ENCODE results near the gene PVALEF.

PVALEF gene

GRCh38 chr17:81173052-81173761, 7.9 kb downstream of the PVALEF start:
- H3K4me3 Mint-ChIP-seq: no peak overlapping the region
- no peaks in the 10 kb centered on the region for H3K27me3 Mint-ChIP-seq
- no peak for DNase-seq
- H3K27ac Mint-ChIP-seq: no peak overlapping the region
- no peaks in the 10 kb centered on the region for H3K9me3 Mint-ChIP-seq
- H3K4me1 Mint-ChIP-seq (ENCODE audit: low read depth): no peaks in the 10 kb centered on the region
- H3K36me3 Mint-ChIP-seq (ENCODE audit: low read depth): no peaks in the 10 kb centered on the region

DNA sequence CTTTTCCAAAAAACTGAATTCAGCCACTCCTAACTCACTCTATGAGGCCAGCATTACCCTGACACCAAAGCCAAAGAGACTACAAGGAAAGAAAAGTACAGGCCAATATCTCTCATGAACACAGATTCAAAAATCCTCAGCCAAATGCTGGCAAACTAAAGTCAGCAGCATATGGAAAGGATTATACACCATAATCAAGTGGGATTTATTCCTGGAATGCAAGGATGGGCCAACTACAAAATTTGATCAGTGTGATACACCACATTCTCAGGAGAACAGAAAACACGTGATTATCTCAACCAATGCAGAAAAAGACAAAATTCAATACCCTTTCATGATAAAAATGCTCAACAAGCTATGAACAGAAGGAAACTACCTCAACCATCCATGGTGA, 8.5 kb downstream of the PVALEF start:
- Mint-ChIP-seq H3K4me3 (no peak overlapping the region), H3K36me3 (ENCODE audit: low read depth) (no peaks in the 10 kb centered on the region), H3K9me3 (no peaks in the 10 kb centered on the region), H3K27me3 (no peaks in the 10 kb centered on the region), H3K4me1 (ENCODE audit: low read depth) (no peaks in the 10 kb centered on the region), H3K27ac (no peak overlapping the region)
- DNase-seq: no peak

DNA sequence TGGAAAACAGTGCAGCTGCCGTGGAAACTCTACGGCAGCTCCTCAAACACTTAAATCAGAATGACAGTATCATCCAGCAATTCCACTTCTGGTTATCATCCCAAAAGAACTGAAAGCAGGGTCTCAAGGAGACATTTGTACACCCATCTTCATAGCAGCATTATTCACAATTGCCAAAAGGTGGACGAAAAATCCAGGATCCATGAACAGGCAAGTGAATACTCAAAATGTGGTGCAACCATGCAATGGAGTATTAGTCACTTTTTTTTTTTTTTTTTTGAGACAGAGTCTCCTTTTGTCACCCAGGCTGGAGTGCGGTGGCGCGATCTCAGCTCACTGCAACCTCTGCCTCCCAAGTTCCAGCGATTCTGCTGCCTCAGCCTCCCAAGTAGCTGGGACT, 11.4 kb downstream of the PVALEF start:
- Mint-ChIP-seq H3K36me3 (ENCODE audit: low read depth) (no peaks in the 10 kb centered on the region), H3K27me3 (no peaks in the 10 kb centered on the region), H3K4me3 (no peak overlapping the region), H3K27ac (peak overlapping the region; percentile 33), H3K4me1 (ENCODE audit: low read depth) (no peaks in the 10 kb centered on the region), H3K9me3 (no peaks in the 10 kb centered on the region)
- no peak for DNase-seq

GRCh38 chr17:81178136-81179091, 13.1 kb downstream of the PVALEF start:
- no peaks in the 10 kb centered on the region for H3K9me3 Mint-ChIP-seq
- H3K36me3 Mint-ChIP-seq (ENCODE audit: low read depth): no peaks in the 10 kb centered on the region
- H3K4me1 Mint-ChIP-seq (ENCODE audit: low read depth): no peaks in the 10 kb centered on the region
- no peaks in the 10 kb centered on the region for H3K27me3 Mint-ChIP-seq
- no peak overlapping the region for H3K4me3 Mint-ChIP-seq
- DNase-seq: no peak
- H3K27ac Mint-ChIP-seq: no peak overlapping the region

DNA sequence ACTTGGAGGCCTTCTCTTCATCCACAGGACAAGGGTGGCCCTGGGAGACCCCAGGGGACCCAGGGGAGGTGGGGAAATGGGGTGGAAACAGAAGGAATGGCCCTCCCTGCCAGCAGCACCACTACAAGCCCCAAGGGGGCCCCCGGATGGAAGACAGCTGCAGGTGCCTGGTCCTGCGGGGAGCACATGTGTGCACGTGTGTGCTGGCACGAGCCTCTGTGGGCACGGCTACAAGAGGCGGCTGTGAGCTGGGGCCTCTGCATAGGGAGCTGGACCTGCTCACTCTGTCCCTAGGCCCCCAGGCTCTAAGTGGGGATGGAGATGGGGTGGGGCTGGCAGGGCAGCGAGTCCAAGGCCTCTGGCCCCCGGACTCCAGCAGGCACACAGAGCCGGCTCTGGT, 13.9 kb downstream of the PVALEF start:
- Mint-ChIP-seq H3K9me3 (no peaks in the 10 kb centered on the region), H3K27me3 (peaks cover 3% of the 10 kb centered on the region), H3K27ac (no peak overlapping the region), H3K36me3 (ENCODE audit: low read depth) (no peaks in the 10 kb centered on the region), H3K4me1 (ENCODE audit: low read depth) (no peaks in the 10 kb centered on the region), H3K4me3 (no peak overlapping the region)
- DNase-seq: no peak

DNA sequence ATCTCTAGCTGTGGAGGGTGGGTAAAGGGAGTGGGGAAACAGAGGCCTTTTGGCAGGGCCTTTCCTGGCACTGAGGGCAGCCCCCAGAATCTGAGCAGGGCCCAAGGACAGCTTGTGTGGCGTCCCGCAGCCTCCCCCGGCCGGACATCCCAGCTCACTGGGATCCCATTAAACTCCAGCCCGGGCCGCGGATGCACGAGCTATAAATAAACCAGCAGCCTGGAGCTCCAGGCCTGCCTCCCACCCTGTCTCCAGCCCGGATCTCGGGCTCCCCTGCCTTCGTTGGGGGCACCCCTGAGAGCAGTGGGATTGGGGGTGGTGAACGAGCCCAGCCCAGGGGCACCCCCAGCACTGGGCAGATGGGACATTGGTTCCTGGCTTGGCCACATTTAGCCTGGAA, 14.6 kb downstream of the PVALEF start:
- H3K36me3 Mint-ChIP-seq (ENCODE audit: low read depth): no peaks in the 10 kb centered on the region
- peaks cover 4% of the 10 kb centered on the region for H3K27me3 Mint-ChIP-seq
- H3K4me3 Mint-ChIP-seq: no peak overlapping the region
- no peaks in the 10 kb centered on the region for H3K4me1 Mint-ChIP-seq (ENCODE audit: low read depth)
- no peak overlapping the region for H3K27ac Mint-ChIP-seq
- no peaks in the 10 kb centered on the region for H3K9me3 Mint-ChIP-seq
- no peak for DNase-seq

GRCh38 chr17:81180836-81181810, 15.8 kb downstream of the PVALEF start:
- H3K4me1 Mint-ChIP-seq (ENCODE audit: low read depth): no peaks in the 10 kb centered on the region
- no peak overlapping the region for H3K27ac Mint-ChIP-seq
- H3K27me3 Mint-ChIP-seq: peaks cover 4% of the 10 kb centered on the region
- H3K9me3 Mint-ChIP-seq: no peaks in the 10 kb centered on the region
- no peak overlapping the region for H3K4me3 Mint-ChIP-seq
- H3K36me3 Mint-ChIP-seq (ENCODE audit: low read depth): no peaks in the 10 kb centered on the region
- DNase-seq: no peak

DNA sequence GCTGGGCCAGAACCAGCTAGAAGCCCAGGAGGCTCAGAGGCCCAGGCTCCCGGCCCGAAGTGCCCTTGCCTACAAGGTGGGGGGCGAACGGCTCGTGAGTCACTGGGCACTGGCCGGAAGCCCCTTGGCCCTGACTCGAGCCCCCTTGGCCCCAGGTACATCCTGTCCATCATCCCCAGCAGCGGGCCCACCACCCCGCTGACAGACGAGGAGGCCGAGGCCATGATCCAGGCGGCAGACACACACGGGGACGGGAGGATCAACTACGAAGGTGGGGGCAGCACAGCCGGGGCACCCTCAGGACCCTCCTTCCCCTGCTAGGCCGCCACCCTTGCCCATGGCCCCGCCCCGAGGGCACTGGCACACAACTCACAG, 16.5 kb downstream of the PVALEF start:
- Mint-ChIP-seq H3K36me3 (ENCODE audit: low read depth) (no peaks in the 10 kb centered on the region), H3K9me3 (no peaks in the 10 kb centered on the region), H3K4me1 (ENCODE audit: low read depth) (no peaks in the 10 kb centered on the region), H3K27ac (no peak overlapping the region), H3K4me3 (no peak overlapping the region), H3K27me3 (peaks cover 4% of the 10 kb centered on the region)
- no peak for DNase-seq

DNA sequence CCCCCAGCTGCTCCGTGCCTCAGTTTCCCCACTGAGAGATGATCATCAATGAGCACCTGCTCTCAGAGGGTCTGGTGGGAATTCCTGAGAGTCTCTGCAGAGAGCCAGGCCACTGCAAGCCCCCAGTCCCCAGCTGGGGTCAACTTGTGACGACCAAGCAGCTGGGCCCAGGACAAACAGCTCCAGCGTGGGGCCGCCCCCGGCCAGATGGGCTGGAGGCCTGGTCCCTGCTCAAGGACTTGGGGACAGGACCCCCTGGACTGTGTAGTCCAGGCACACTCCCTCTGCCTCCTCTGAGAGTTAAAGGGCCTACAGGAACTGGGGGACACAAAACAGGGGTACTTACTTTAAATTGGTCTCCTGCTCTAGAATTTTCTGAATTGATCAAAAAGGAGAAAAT, 17.3 kb downstream of the PVALEF start:
- H3K4me3 Mint-ChIP-seq: no peak overlapping the region
- DNase-seq: no peak
- H3K9me3 Mint-ChIP-seq: no peaks in the 10 kb centered on the region
- H3K27me3 Mint-ChIP-seq: peaks cover 4% of the 10 kb centered on the region
- no peaks in the 10 kb centered on the region for H3K36me3 Mint-ChIP-seq (ENCODE audit: low read depth)
- no peak overlapping the region for H3K27ac Mint-ChIP-seq
- H3K4me1 Mint-ChIP-seq (ENCODE audit: low read depth): no peaks in the 10 kb centered on the region

DNA sequence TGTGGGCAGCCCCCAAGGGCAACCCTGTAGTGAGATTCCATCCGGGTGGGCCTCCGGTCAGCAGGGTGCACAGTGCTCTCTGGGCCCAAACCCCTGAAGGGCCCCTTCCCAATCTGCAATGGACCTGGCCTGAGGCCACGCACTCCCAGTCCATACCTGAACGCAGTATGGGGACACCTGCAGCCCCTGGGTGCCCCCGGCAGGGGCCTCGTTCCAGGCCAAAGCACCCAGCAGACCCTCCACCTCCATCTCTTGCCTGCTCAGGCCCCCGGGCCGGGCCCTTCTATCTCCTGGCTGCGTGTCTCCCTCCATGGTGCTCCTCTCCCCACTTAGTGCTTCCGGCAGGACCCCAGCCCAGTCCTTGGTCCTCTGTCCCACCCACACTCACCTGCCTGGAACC, 18.0 kb downstream of the PVALEF start:
- H3K27ac Mint-ChIP-seq: no peak overlapping the region
- DNase-seq: no peak
- no peaks in the 10 kb centered on the region for H3K9me3 Mint-ChIP-seq
- H3K4me1 Mint-ChIP-seq (ENCODE audit: low read depth): no peaks in the 10 kb centered on the region
- H3K27me3 Mint-ChIP-seq: peaks cover 4% of the 10 kb centered on the region
- no peaks in the 10 kb centered on the region for H3K36me3 Mint-ChIP-seq (ENCODE audit: low read depth)
- no peak overlapping the region for H3K4me3 Mint-ChIP-seq

GRCh38 chr17:81183807-81184206, 18.5 kb downstream of the PVALEF start:
- H3K9me3 Mint-ChIP-seq: no peaks in the 10 kb centered on the region
- H3K4me1 Mint-ChIP-seq (ENCODE audit: low read depth): no peaks in the 10 kb centered on the region
- H3K27me3 Mint-ChIP-seq: peaks cover 4% of the 10 kb centered on the region
- H3K27ac Mint-ChIP-seq: no peak overlapping the region
- no peak for DNase-seq
- no peak overlapping the region for H3K4me3 Mint-ChIP-seq
- no peaks in the 10 kb centered on the region for H3K36me3 Mint-ChIP-seq (ENCODE audit: low read depth)

DNA sequence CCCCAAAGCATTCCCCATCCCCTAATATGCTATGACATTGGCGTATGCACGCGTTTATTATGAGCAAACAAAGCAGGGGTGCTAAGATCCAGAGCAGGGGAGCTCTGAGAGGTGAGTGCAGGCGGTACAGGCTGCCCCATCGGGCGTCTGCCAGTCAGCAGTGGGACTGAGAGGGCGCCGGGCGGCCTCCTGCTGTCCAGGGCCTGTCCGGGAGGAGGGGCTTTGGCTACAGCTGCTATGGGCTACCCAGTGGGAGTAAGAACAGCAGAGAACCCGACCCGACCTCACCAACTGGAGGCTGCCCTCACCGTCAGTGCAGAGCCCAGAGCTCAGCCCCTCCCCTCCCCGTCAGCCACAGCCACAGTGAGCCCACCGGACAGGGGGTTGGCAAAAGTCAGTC, 19.2 kb downstream of the PVALEF start:
- Mint-ChIP-seq H3K36me3 (ENCODE audit: low read depth) (peaks cover 3% of the 10 kb centered on the region), H3K4me3 (no peak overlapping the region), H3K27ac (no peak overlapping the region), H3K27me3 (peaks cover 4% of the 10 kb centered on the region), H3K9me3 (no peaks in the 10 kb centered on the region), H3K4me1 (ENCODE audit: low read depth) (no peaks in the 10 kb centered on the region)
- no peak for DNase-seq

DNA sequence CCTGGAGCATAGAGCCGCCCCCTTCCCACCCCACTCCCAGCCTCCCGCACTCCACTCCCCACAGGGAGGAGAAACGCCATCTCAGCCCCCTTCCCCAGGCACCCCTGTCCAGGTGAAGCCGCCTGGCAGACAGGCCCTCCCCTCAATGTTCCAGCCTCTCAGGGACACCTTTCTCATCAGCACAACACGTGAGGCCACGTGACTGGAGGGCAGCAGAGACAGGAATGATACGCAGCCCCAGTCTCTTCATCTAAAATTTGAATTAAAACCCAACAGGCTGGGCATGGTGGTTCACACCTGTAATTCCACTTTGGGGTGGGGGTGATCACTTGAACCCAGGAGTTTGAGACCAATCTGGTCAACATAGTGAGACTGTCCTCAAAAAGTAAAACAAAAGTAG, 20.9 kb downstream of the PVALEF start:
- DNase-seq: no peak
- H3K36me3 Mint-ChIP-seq (ENCODE audit: low read depth): peaks cover 3% of the 10 kb centered on the region
- H3K4me3 Mint-ChIP-seq: no peak overlapping the region
- H3K27me3 Mint-ChIP-seq: peaks cover 4% of the 10 kb centered on the region
- no peak overlapping the region for H3K27ac Mint-ChIP-seq
- no peaks in the 10 kb centered on the region for H3K9me3 Mint-ChIP-seq
- no peaks in the 10 kb centered on the region for H3K4me1 Mint-ChIP-seq (ENCODE audit: low read depth)

DNA sequence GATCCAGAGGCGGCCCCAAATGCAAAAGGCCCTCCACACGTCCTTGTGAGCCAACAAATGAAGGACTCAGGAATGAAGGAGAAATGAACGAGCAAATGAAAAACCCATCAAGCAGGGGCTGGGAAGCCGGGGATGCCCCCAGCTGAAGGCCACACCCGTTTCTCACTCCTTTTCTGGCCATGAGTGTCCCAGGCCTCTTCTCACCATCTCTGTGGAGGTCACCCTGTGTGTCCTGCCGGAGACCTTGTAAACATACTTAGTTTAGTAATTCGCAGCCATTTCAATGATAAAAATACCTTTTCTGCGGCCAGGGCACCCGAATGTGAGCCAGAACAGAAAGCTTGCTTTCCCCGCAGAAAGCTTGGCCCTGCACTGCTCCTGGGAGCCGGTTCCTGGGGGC, 21.8 kb downstream of the PVALEF start:
- Mint-ChIP-seq H3K36me3 (ENCODE audit: low read depth) (peaks cover 3% of the 10 kb centered on the region), H3K4me1 (ENCODE audit: low read depth) (no peaks in the 10 kb centered on the region), H3K27me3 (peaks cover 4% of the 10 kb centered on the region), H3K27ac (no peak overlapping the region), H3K4me3 (no peak overlapping the region), H3K9me3 (no peaks in the 10 kb centered on the region)
- no peak for DNase-seq

Measured in activated T-cell treated with anti-CD3 and anti-CD28 coated beads, Interleukin-2, amount 50 U/mL, for 24 hours (primary cell).